HG03060 (cell line): ENCODE results near the gene MT1H.
"Not testable (repeated sequence)": the region's sequence is repeated elsewhere in the genome, so short reads cannot be mapped to it uniquely, and the experiment has no call there.

Experiments used
- ATAC-seq: cut with Tn5 transposase; IDR thresholded peaks from one replicate; pipeline ENCODE4 v1.9.1; 2021; ENCODE audit warnings: low read depth, moderate number of reproducible peaks; ENCODE audit not compliant: unreplicated experiment

The MT1H gene

GRCh38 chr16:56669005-56669839 lies at the start of gene MT1H:
MT1H (plus strand) TSS chr16:56669814; CDS start chr16:56669885, 71 bp downstream.
- no peak for ATAC-seq

GRCh38 chr16:56620339-56620897 lies 49.2 kb upstream of the MT1H start:
- ATAC-seq, result no peak

GRCh38 chr16:56621665-56622445 lies 47.8 kb upstream of the MT1H start:
- ATAC-seq, result not testable (repeated sequence)

GRCh38 chr16:56623184-56623583 lies 46.4 kb upstream of the MT1H start:
- not testable (repeated sequence) for ATAC-seq

GRCh38 chr16:56623637-56624036 lies 46.0 kb upstream of the MT1H start:
- ATAC-seq, result no peak

- ATAC-seq, result no peak
Measured at GRCh38 chr16:56625140-56625942, 44.3 kb upstream of the MT1H start, which contains the start of gene MT1E. MT1E (plus strand) TSS chr16:56625781; CDS start chr16:56625852, 71 bp downstream.

GRCh38 chr16:56625943-56626654 lies 43.5 kb upstream of the MT1H start:
- ATAC-seq, result no peak

GRCh38 chr16:56626685-56627084 lies 42.9 kb upstream of the MT1H start:
- ATAC-seq, result no peak

GRCh38 chr16:56628486-56629350 lies 40.9 kb upstream of the MT1H start:
- no peak for ATAC-seq

GRCh38 chr16:56629531-56629930 lies 40.1 kb upstream of the MT1H start:
- ATAC-seq, result no peak

- ATAC-seq, result peak; percentile 82
Measured at GRCh38 chr16:56630134-56630533, 39.5 kb upstream of the MT1H start.

- ATAC-seq, result no peak
Measured at GRCh38 chr16:56631197-56631596, 38.4 kb upstream of the MT1H start.

- ATAC-seq, result no peak
Measured at GRCh38 chr16:56631832-56632155, 37.8 kb upstream of the MT1H start.

- no peak for ATAC-seq
Measured at GRCh38 chr16:56632156-56632847, 37.3 kb upstream of the MT1H start, which contains the start of gene MT1M. MT1M (plus strand) TSS chr16:56632659; CDS start chr16:56632732, 73 bp downstream.

- no peak for ATAC-seq
Measured at GRCh38 chr16:56632848-56633365, 36.7 kb upstream of the MT1H start.

GRCh38 chr16:56633535-56633934 lies 36.1 kb upstream of the MT1H start:
- ATAC-seq, result no peak

GRCh38 chr16:56634715-56635440 lies 34.7 kb upstream of the MT1H start:
- ATAC-seq, result no peak
